Adipose tissue (tissue), 3 donors: Measurements from ENCODE around the gene TRIM22. TPM values are rescaled to one million over a fixed set of nuclear protein-coding genes. Genes with fewer than 3 reads are reported as not detected.

Experiments used
- H3K27ac ChIP-seq: one replicate; pipeline ENCODE4 v1.5.1; 2013; ENCODE audit warnings: low read depth, low read length
- WGBS, 3 donors: extraction: QIAGEN DNeasy Blood & Tissue Kit; methylation state at CpG; one replicate each; pipeline ENCODE4 v1.1.7; 2013; 5-methylcytosine and 5-hydroxymethylcytosine counted together
- polyA plus RNA-seq, 3 donors: library from polyadenylated mRNA; stranded (reverse); fragments of 200-250 nt; gene quantifications; one replicate each; pipeline ENCODE4 v1.2.3, GENCODE V29; 2013
- donor health status: healthy with polysubstance abuse.
- donor health status: Bipolar disorder and iron deficiency.
- donor health status: healthy.

Gene TRIM22
- polyA plus RNA-seq, 3 donors: 8.3 to 43.7 (median 22.8) TPM

- no peak overlapping the region for H3K27ac ChIP-seq
- 84 to 100% (median 93%) methylated on average over 1 of the region's 1 CpG for WGBS, 3 donors
These were observed 36.8 kb downstream of the TRIM22 start for GRCh38 chr11:5726351-5726750.

- 69 to 100% (median 94%) methylated on average over 1 of the region's 1 CpG for WGBS, 3 donors
These were observed 38.1 kb downstream of the TRIM22 start for GRCh38 chr11:5727691-5728090.

GRCh38 chr11:5736396-5736795 is 46.8 kb downstream of the TRIM22 start, which contains the start of gene OR56B1:
OR56B1 (plus strand) TSS chr11:5736448; CDS start chr11:5736517, 69 bp downstream.
- WGBS, 3 donors: 79 to 91% (median 84%) methylated on average over 1 of the region's 1 CpG
- no peak within 1 kb of the TSS for H3K27ac ChIP-seq

More at GRCh38 chr11:5727691-5728090, 38.1 kb downstream of the TRIM22 start:
- no peak overlapping the region for H3K27ac ChIP-seq

GRCh38 chr11:5737091-5737490 is 47.5 kb downstream of the TRIM22 start:
- H3K27ac ChIP-seq: no peak overlapping the region

- no peak overlapping the region for H3K27ac ChIP-seq
- 81 to 85% (median 83%) methylated on average over 6 of the region's 6 CpGs for WGBS, 3 donors
These were observed 48.2 kb downstream of the TRIM22 start for GRCh38 chr11:5737670-5738392.

- 48 to 61% (median 49%) methylated on average over 1 of the region's 1 CpG for WGBS, 3 donors
- no peak overlapping the region for H3K27ac ChIP-seq
These were observed 48.8 kb downstream of the TRIM22 start for GRCh38 chr11:5738431-5738830.

GRCh38 chr11:5746614-5747013 is 57.0 kb downstream of the TRIM22 start:
- no peak overlapping the region for H3K27ac ChIP-seq
- WGBS, 3 donors: 92 to 94% (median 93%) methylated on average over 3 of the region's 3 CpGs

GRCh38 chr11:5749836-5750235 is 60.2 kb downstream of the TRIM22 start:
- 77 to 85% (median 77%) methylated on average over 3 of the region's 3 CpGs for WGBS, 3 donors
- H3K27ac ChIP-seq: no peak overlapping the region

- no peak within 1 kb of the TSS for H3K27ac ChIP-seq
- WGBS, 3 donors: 88 to 97% (median 95%) methylated on average over 1 of the region's 1 CpG
These were observed 64.4 kb downstream of the TRIM22 start, which contains the start of gene OR52N4 for GRCh38 chr11:5753943-5754342. OR52N4 (plus strand) TSS chr11:5754243; CDS start chr11:5754741, 498 bp downstream.

Other genes with a start within 250 kb of the TRIM22 start
- gene OR51I1, start 248.3 kb upstream of the TRIM22 start, polyA plus RNA-seq: not detected
- gene OR51I2, start 240.5 kb upstream of the TRIM22 start, polyA plus RNA-seq: not detected
- gene OR52D1, start 201.1 kb upstream of the TRIM22 start, polyA plus RNA-seq: not detected
- not detected for gene UBQLN3, start 179.8 kb upstream of the TRIM22 start, polyA plus RNA-seq
- under 1 TPM; 0.08 to 0.22 (median 0.09) TPM for gene UBQLNL, start 173.1 kb upstream of the TRIM22 start, polyA plus RNA-seq
- gene OR52H1, start 141.2 kb upstream of the TRIM22 start, polyA plus RNA-seq: not detected
- gene OR52B6, start 108.9 kb upstream of the TRIM22 start, polyA plus RNA-seq: not detected
- gene TRIM6, start 93.2 kb upstream of the TRIM22 start, polyA plus RNA-seq: 1 to 10 TPM; 1.4 to 2.9 (median 2.4) TPM
- 1 to 10 TPM; 1.8 to 6.7 (median 3.8) TPM for gene TRIM34, start 64.8 kb upstream of the TRIM22 start, polyA plus RNA-seq
- gene TRIM5, start 4.7 kb upstream of the TRIM22 start, polyA plus RNA-seq: 10 to 100 TPM in 1 of 3 donors, 1 to 10 TPM in 2; 7.7 to 11.2 (median 9.7) TPM
- not detected for gene OR56B1, start 46.7 kb downstream of the TRIM22 start, polyA plus RNA-seq
- under 1 TPM in 1 of 3 donors, not detected in 2; 0.21 TPM for gene OR52N4, start 64.5 kb downstream of the TRIM22 start, polyA plus RNA-seq
- gene OR52N5, start 93.6 kb downstream of the TRIM22 start, polyA plus RNA-seq: under 1 TPM in 1 of 3 donors, not detected in 2; 0.04 TPM
- gene OR52N1, start 101.5 kb downstream of the TRIM22 start, polyA plus RNA-seq: under 1 TPM in 1 of 3 donors, not detected in 2; 0.06 TPM
- under 1 TPM in 1 of 3 donors, not detected in 2; 0.14 TPM for gene OR52N2, start 119.1 kb downstream of the TRIM22 start, polyA plus RNA-seq
- gene OR52E6, start 152.1 kb downstream of the TRIM22 start, polyA plus RNA-seq: not detected
- gene OR52E8, start 167.9 kb downstream of the TRIM22 start, polyA plus RNA-seq: not detected
- gene OR52E4, start 190.8 kb downstream of the TRIM22 start, polyA plus RNA-seq: not detected
- gene OR52E5, start 203.4 kb downstream of the TRIM22 start, polyA plus RNA-seq: not detected